H1 (cell line): Measurements from ENCODE around the gene MGAT5. TPM values are rescaled to one million over a fixed set of nuclear protein-coding genes. Genes with fewer than 3 reads are reported as not detected.

Experiments used
- CTCF ChIA-PET: fragments of 300-600 bp; sonication (Branson Sonifier 250); formaldehyde crosslinking; loops from one replicate; lab custom pipeline; 2021; ENCODE audit not compliant: partially characterized antibody; lab: Charles Lee
- POLR2A ChIA-PET: fragments of 300-600 bp; sonication (Branson Sonifier 250); formaldehyde crosslinking; loops from one replicate; lab custom pipeline; 2021; ENCODE audit warnings: inconsistent platforms; ENCODE audit not compliant: partially characterized antibody; lab: Charles Lee
- DNase-seq, 2 experiments: peaks; one replicate each; pipeline versions ENCODE4 v3.0.0 to v3.0.0-alpha.2; 2010 to 2022; ENCODE audit warnings: low spot score in 2 of 2, low read depth in 1 of 2, mixed read lengths in 1 of 2
- FAIRE-seq: peaks from 2 replicates; lab custom pipeline; 2011; peaks lifted over from hg19 to GRCh38; lab: Jason Lieb, UNC
- H2AFZ ChIP-seq: 2 replicates; pipeline ENCODE4 v1.8.1; 2012; ENCODE audit warnings: low read length, inconsistent platforms
- H2AK5ac ChIP-seq: 2 replicates; pipeline ENCODE4 v1.6.1; 2013; ENCODE audit warnings: low read depth, low read length
- H2BK120ac ChIP-seq: replicated peaks from 2 replicates; pipeline ENCODE3; 2013; ENCODE audit warnings: low read depth, low read length, inconsistent platforms
- H2BK12ac ChIP-seq: 2 replicates; pipeline ENCODE4 v1.6.1; 2013; ENCODE audit warnings: low read depth, low read length
- H2BK15ac ChIP-seq: 2 replicates; pipeline ENCODE4 v1.6.1; 2013; ENCODE audit warnings: low read length
- H2BK20ac ChIP-seq: 2 replicates; pipeline ENCODE4 v1.6.1; 2013; ENCODE audit warnings: low read length
- H2BK5ac ChIP-seq: 2 replicates; pipeline ENCODE4 v1.6.1; 2013; ENCODE audit warnings: low read depth, low read length
- H3K14ac ChIP-seq: 2 replicates; pipeline ENCODE4 v1.6.1; 2013; ENCODE audit warnings: inconsistent platforms; ENCODE audit not compliant: insufficient read length
- H3K18ac ChIP-seq: 2 replicates; pipeline ENCODE4 v1.6.1; 2013; ENCODE audit warnings: low read length; ENCODE audit errors: extremely low read depth
- H3K23ac ChIP-seq: 2 replicates; pipeline ENCODE4 v1.6.1; 2013; ENCODE audit warnings: inconsistent platforms; ENCODE audit not compliant: insufficient read length
- H3K23me2 ChIP-seq: 2 replicates; pipeline ENCODE4 v1.6.1; 2013; ENCODE audit warnings: low read depth, low read length
- H3K27ac ChIP-seq: 2 replicates; pipeline ENCODE4 v1.6.1; 2011; ENCODE audit warnings: low read depth, low read length, inconsistent platforms
- H3K27me3 ChIP-seq, 4 experiments: replicated peaks in 1 of 4; 1 replicate in 1 of 4; 2 replicates in 3 of 4; pipeline versions ENCODE4 v1.6.1 to v1.8.1; 2011 to 2013; ENCODE audit warnings: low read length in 3 of 4, mild to moderate bottlenecking in 3 of 4, inconsistent platforms in 2 of 4, mixed read lengths in 2 of 4, moderate library complexity in 1 of 4; ENCODE audit not compliant: control insufficient read depth in 3 of 4, insufficient read depth in 3 of 4; ENCODE audit errors: extremely low read depth in 1 of 4
- H3K36me3 ChIP-seq, 4 experiments: 2 replicates each; pipeline versions ENCODE4 v1.6.1 to v1.8.1; 2011 to 2013; ENCODE audit warnings: mild to moderate bottlenecking in 4 of 4, low read length in 3 of 4, moderate library complexity in 2 of 4, control low read depth in 1 of 4, inconsistent platforms in 1 of 4; ENCODE audit not compliant: insufficient read depth in 4 of 4, control insufficient read depth in 2 of 4
- H3K4ac ChIP-seq: replicated peaks from 2 replicates; pipeline ENCODE3; 2013; ENCODE audit warnings: low read length, low read depth, mixed read lengths, inconsistent platforms; ENCODE audit not compliant: insufficient read length
- H3K4me1 ChIP-seq, 4 experiments: replicated peaks in 1 of 4; 1 replicate in 1 of 4; 2 replicates in 3 of 4; pipeline versions ENCODE4 v1.6.1 to v1.8.1; 2011 to 2013; ENCODE audit warnings: low read length in 3 of 4, inconsistent platforms in 2 of 4, mixed read lengths in 1 of 4; ENCODE audit not compliant: insufficient read depth in 4 of 4, control insufficient read depth in 3 of 4
- H3K4me2 ChIP-seq, 2 experiments: 2 replicates each; pipeline versions ENCODE4 v1.6.1 to v1.8.1; 2011 to 2013; ENCODE audit warnings: low read depth in 2 of 2, low read length in 2 of 2, control low read depth in 1 of 2, inconsistent platforms in 1 of 2, mild to moderate bottlenecking in 1 of 2; ENCODE audit not compliant: insufficient read depth in 1 of 2
- H3K4me3 ChIP-seq, 4 experiments: fragments of 200-600, 300-600 bp in 1 of 4; sonication (generic), shearing (Covaris generic), sonication (Bioruptor Twin) in 1 of 4; 2 replicates each; pipeline versions ENCODE4 v1.5.1 to v1.8.1; 2011 to 2016; ENCODE audit warnings: low read length in 4 of 4, low read depth in 3 of 4, control low read depth in 2 of 4, inconsistent platforms in 2 of 4, mild to moderate bottlenecking in 2 of 4, mixed read lengths in 1 of 4, moderate library complexity in 1 of 4; ENCODE audit not compliant: insufficient read depth in 2 of 4; ENCODE audit errors: extremely low read depth in 1 of 4
- H3K56ac ChIP-seq: replicated peaks from 2 replicates; pipeline ENCODE3; 2013; ENCODE audit warnings: low read depth, mild to moderate bottlenecking, mixed read lengths, low read length, inconsistent platforms; ENCODE audit not compliant: insufficient read length
- H3K79me1 ChIP-seq: 2 replicates; pipeline ENCODE4 v1.6.1; 2013; ENCODE audit warnings: low read depth, low read length, control low read depth
- H3K79me2 ChIP-seq, 2 experiments: 2 replicates each; pipeline versions ENCODE4 v1.6.1 to v1.8.1; 2012 to 2013; ENCODE audit warnings: low read length in 2 of 2, mild to moderate bottlenecking in 2 of 2, inconsistent platforms in 1 of 2; ENCODE audit not compliant: insufficient read depth in 2 of 2, control insufficient read depth in 1 of 2
- H3K9ac ChIP-seq, 4 experiments: replicated peaks in 1 of 4; 1 replicate in 1 of 4; 2 replicates in 3 of 4; pipeline versions ENCODE4 v1.6.1 to v1.8.1; 2011 to 2013; ENCODE audit warnings: low read depth in 3 of 4, low read length in 3 of 4, control low read depth in 2 of 4, mild to moderate bottlenecking in 2 of 4, moderate library complexity in 2 of 4, inconsistent platforms in 1 of 4; ENCODE audit errors: extremely low read depth in 1 of 4
- H3K9me3 ChIP-seq, 2 experiments: 2 replicates each; pipeline versions ENCODE4 v1.6.1 to v1.8.1; 2012 to 2013; ENCODE audit warnings: mild to moderate bottlenecking in 2 of 2, moderate library complexity in 2 of 2, control low read depth in 1 of 2, inconsistent platforms in 1 of 2, low read depth in 1 of 2, low read length in 1 of 2, mixed read lengths in 1 of 2; ENCODE audit not compliant: insufficient read depth in 2 of 2
- H4K20me1 ChIP-seq, 2 experiments: replicated peaks in 1 of 2; 2 replicates each; pipeline versions ENCODE3 to v1.8.1; 2011 to 2013; ENCODE audit warnings: inconsistent platforms in 2 of 2, low read length in 2 of 2, mild to moderate bottlenecking in 1 of 2; ENCODE audit not compliant: insufficient read depth in 2 of 2, control insufficient read depth in 1 of 2
- H4K5ac ChIP-seq: 2 replicates; pipeline ENCODE4 v1.6.1; 2013; ENCODE audit warnings: low read length, low read depth, mixed read lengths, inconsistent platforms; ENCODE audit not compliant: insufficient read length
- H4K8ac ChIP-seq: 2 replicates; pipeline ENCODE4 v1.8.0; 2013; ENCODE audit warnings: mild to moderate bottlenecking, moderate library complexity, low read length, inconsistent platforms; ENCODE audit not compliant: insufficient read depth; ENCODE audit errors: extremely low read depth
- H4K91ac ChIP-seq: replicated peaks from 2 replicates; pipeline ENCODE3; 2013; ENCODE audit warnings: low read length, mixed read lengths, inconsistent platforms; ENCODE audit not compliant: insufficient read length
- CTBP2 ChIP-seq: IDR thresholded peaks from 2 replicates; pipeline ENCODE4 v1.7.0; 2011; ENCODE audit warnings: borderline replicate concordance, mild to moderate bottlenecking, moderate library complexity, mixed read lengths, low read length; ENCODE audit not compliant: insufficient read depth, insufficient read length
- CTCF ChIP-seq, 3 experiments: IDR thresholded peaks; 1 replicate in 2 of 3; 2 replicates in 1 of 3; pipeline versions ENCODE4 v1.5.1 to v1.6.1; 2011; ENCODE audit warnings: low read length in 3 of 3, mild to moderate bottlenecking in 3 of 3, inconsistent platforms in 2 of 3, low read depth in 1 of 3, moderate library complexity in 1 of 3; ENCODE audit not compliant: insufficient read depth in 1 of 3; ENCODE audit errors: control extremely low read depth in 1 of 3
- KDM4A ChIP-seq: IDR thresholded peaks from one replicate; pipeline ENCODE4 v1.7.1; 2012; ENCODE audit warnings: low read depth, mild to moderate bottlenecking, moderate library complexity, low read length, inconsistent platforms; ENCODE audit not compliant: severe bottlenecking
- MAFK ChIP-seq: IDR thresholded peaks from 2 replicates; pipeline ENCODE4 v1.6.1; 2012; ENCODE audit warnings: low read depth, mild to moderate bottlenecking, improper control_type of control experiment, low read length
- MAX ChIP-seq: IDR thresholded peaks from 2 replicates; pipeline ENCODE4 v1.6.1; 2012; ENCODE audit warnings: inconsistent platforms
- POLR2A ChIP-seq, 2 experiments: IDR thresholded peaks; 1 replicate in 1 of 2; 2 replicates in 1 of 2; pipeline ENCODE4 v1.6.1; 2011; ENCODE audit warnings: low read depth in 2 of 2, low read length in 2 of 2, mild to moderate bottlenecking in 2 of 2; ENCODE audit errors: control extremely low read depth in 1 of 2
- SIRT6 ChIP-seq: IDR thresholded peaks from one replicate; pipeline ENCODE4 v1.7.1; 2012; ENCODE audit warnings: low read length, inconsistent platforms
- SIX5 ChIP-seq: IDR thresholded peaks from 2 replicates; pipeline ENCODE4 v1.6.1; 2011; ENCODE audit warnings: mild to moderate bottlenecking, low read depth, low read length
- TAF7 ChIP-seq: optimal IDR thresholded peaks from 2 replicates; pipeline ENCODE3; 2011; ENCODE audit warnings: low read depth, mild to moderate bottlenecking, inconsistent platforms, low read length, moderate library complexity, borderline replicate concordance
- TEAD4 ChIP-seq: IDR thresholded peaks from 2 replicates; pipeline ENCODE4 v1.6.1; 2012; ENCODE audit warnings: low read depth, low read length, inconsistent platforms, mixed read lengths
- YY1 ChIP-seq: IDR thresholded peaks from 2 replicates; pipeline ENCODE4 v1.6.1; 2011; ENCODE audit warnings: low read depth, mild to moderate bottlenecking, low read length
- ZNF274 ChIP-seq: IDR thresholded peaks from 2 replicates; pipeline ENCODE4 v1.7.0; 2012; ENCODE audit warnings: low read length, borderline replicate concordance; ENCODE audit errors: extremely low read depth
- WGBS, 2 experiments: shearing (Covaris generic) in 1 of 2; methylation state at CpG; one replicate each; pipeline versions ENCODE4 v1.1.6 to v1.1.7; 2013 to 2015; ENCODE audit warnings: low lambda C conversion rate in 2 of 2, mixed read lengths in 2 of 2, inconsistent platforms in 1 of 2, low coverage in 1 of 2, missing lambda C conversion rate in 1 of 2; ENCODE audit not compliant: insufficient replicate concordance in 2 of 2, insufficient coverage in 1 of 2, insufficient read length in 1 of 2; ENCODE audit errors: extremely low coverage in 1 of 2, missing lambda C conversion rate in 1 of 2; 5-methylcytosine and 5-hydroxymethylcytosine counted together
- polyA plus RNA-seq, 7 experiments: library from polyadenylated mRNA; depleted of rRNA in 3 of 7; stranded (reverse) in 5 of 7; unstranded in 2 of 7; fragments of >200 nt in 5 of 7; fragments of 200-250 nt in 2 of 7; gene quantifications; 1 replicate in 5 of 7; 2 replicates in 1 of 7; 4 replicates in 1 of 7; pipeline versions ENCODE4 v1.2.1 to v1.2.3, GENCODE V29; 2011 to 2013; ENCODE audit warnings: missing spikeins in 2 of 7, mixed read lengths in 2 of 7
- total RNA-seq: library from RNA; stranded (reverse); fragmentation: NEBNext Ultra II Directional; extraction: Animal tissue kit (Norgen Biotek cat#: 25700); gene quantifications from 2 replicates; pipeline ENCODE4 v1.2.1, GENCODE V29; 2021

MGAT5 gene
- total and polyA plus RNA-seq, 2 of the 8 experiments (the other 6 are each of a cell fraction or from before 2014, with no cell fraction given): 11.2 to 49.2 TPM

GRCh38 chr2:134262684-134263083, 8.8 kb downstream of the MGAT5 start:
- ChIA-PET POLR2A (no interaction called here), CTCF (interaction anchor here (0.9 to 4.2 kb wide), 8 partner anchors 8 to 172 kb away, joined by 3 to 29 read pairs (median 7); no protein-coding TSS in a partner anchor)

More at GRCh38 chr2:134262684-134263083, 8.8 kb downstream of the MGAT5 start:
- Histone ChIP-seq H3K4ac (no peak overlapping the region), H3K56ac (no peak overlapping the region), H3K23ac (no peak overlapping the region), H4K5ac (no peak overlapping the region), H4K8ac (no peak overlapping the region), H2AFZ (no peak overlapping the region), H2BK15ac (no peak overlapping the region), H4K20me1 (peaks cover 0 to 18% of the 10 kb centered on the region in 2 experiments), H3K4me2 (no peak overlapping the region), H3K23me2 (no peaks in the 10 kb centered on the region), H3K14ac (no peak overlapping the region), H2BK5ac (no peak overlapping the region), H2AK5ac (no peak overlapping the region), H3K27me3 (no peaks in the 10 kb centered on the region), H2BK120ac (no peak overlapping the region), H3K18ac (no peak overlapping the region), H3K79me2 (peaks cover 0 to 21% of the 10 kb centered on the region in 2 experiments; a peak in 2 of 4 replicates), H3K36me3 (no peaks in the 10 kb centered on the region), H2BK12ac (no peak overlapping the region), H3K4me3 (no peak overlapping the region), H2BK20ac (no peak overlapping the region), H3K27ac (no peak overlapping the region), H3K9me3 (no peaks in the 10 kb centered on the region), H3K9ac (no peak overlapping the region), H3K79me1 (peaks cover 7% of the 10 kb centered on the region), H3K4me1 (peaks cover 3 to 11% (median 8%) of the 10 kb centered on the region in 4 experiments; a peak in 6 of 7 replicates), H4K91ac (no peak overlapping the region)
- FAIRE-seq: no peak
- WGBS, 2 experiments: 90% methylated on average over 2 of the region's 2 CpGs; no CpG with 5 or more reads in 1 of the 2 experiments
- DNase-seq: no peak
- TF ChIP-seq POLR2A (IDR thresholded peaks at IDR 0.05; ENCODE audit: control extremely low read depth in 1 of 2, low read depth in 2 of 2, low read length in 2 of 2): no peak
- TF ChIP-seq SIX5: no peak
- no peak for TF ChIP-seq MAFK
- TF ChIP-seq TEAD4: no peak
- no peak for TF ChIP-seq TAF7
- TF ChIP-seq CTBP2: no peak
- TF ChIP-seq SIRT6: no peak
- no peak for TF ChIP-seq MAX
- no peak for TF ChIP-seq YY1
- no peak for TF ChIP-seq KDM4A
- TF ChIP-seq ZNF274: no peak
- no peak for TF ChIP-seq CTCF (IDR thresholded peaks at IDR 0.05; ENCODE audit: control extremely low read depth in 1 of 3, insufficient read depth in 1 of 3, low read depth in 1 of 3, low read length in 3 of 3)
